SU-DHL-6 (cell line): ENCODE results near the gene CTCFL.

Experiments used
- CTCF ChIP-seq: fragments of 200-600 bp; sonication (generic); IDR thresholded peaks from one replicate; pipeline ENCODE4 v1.5.1; 2017; ENCODE audit warnings: antibody characterized with exemption, mild to moderate bottlenecking, low read length, moderate library complexity; ENCODE audit not compliant: insufficient read depth, poor library complexity, severe bottlenecking
- EZH2phosphoT487 ChIP-seq: fragments of 200-600 bp; sonication (generic), shearing (Covaris generic); conservative IDR thresholded peaks from 2 replicates; pipeline ENCODE4 v1.6.1; 2018; ENCODE audit warnings: mild to moderate bottlenecking, antibody characterized with exemption, low read length, moderate library complexity, mixed read lengths

GRCh38 chr20:57504411-57504810, 20.5 kb downstream of the CTCFL start:
- TF ChIP-seq CTCF (no peak), EZH2phosphoT487 (no peak)
